Tibial artery (tissue), 4 donors: ENCODE measurements around the gene CFAP100.

Experiments
- DNase-seq, 2 donors: peaks; one replicate each; pipeline ENCODE4 v3.0.0-alpha.2; 2019
- H3K27ac ChIP-seq, 2 donors: fragments of 200-600 bp; sonication (generic) in 1 of 2; 1 replicate in 1 of 2; 2 replicates in 1 of 2; pipeline ENCODE4 v1.5.1; 2018 to 2019; ENCODE audit warnings: mild to moderate bottlenecking in 1 of 2
- H3K27me3 ChIP-seq, 2 donors: fragments of 200-600 bp; sonication (generic) in 1 of 2; one replicate each; pipeline versions ENCODE4 v1.5.1 to v1.6.0; 2016 to 2019
- H3K36me3 ChIP-seq, 3 donors: fragments of 200-600 bp; sonication (generic) in 2 of 3; one replicate each; pipeline ENCODE4 v1.5.1; 2016 to 2019; ENCODE audit warnings: mild to moderate bottlenecking in 2 of 3
- H3K4me1 ChIP-seq, 4 donors: fragments of 200-600 bp; sonication (generic) in 2 of 4; 1 replicate in 3 of 4; 2 replicates in 1 of 4; pipeline ENCODE4 v1.5.1; 2016 to 2019
- H3K4me3 ChIP-seq, 2 donors: fragments of 200-600 bp; sonication (generic) in 1 of 2; 1 replicate in 1 of 2; 2 replicates in 1 of 2; pipeline ENCODE4 v1.5.1; 2018 to 2019; ENCODE audit warnings: mild to moderate bottlenecking in 2 of 2
- H3K9me3 ChIP-seq, 3 donors: fragments of 200-600 bp; sonication (generic) in 1 of 3; one replicate each; pipeline ENCODE4 v1.5.1; 2016 to 2019
- intact Hi-C: fragments of 100-400 bp; cut with DNase I; formaldehyde crosslinking; loops from one replicate; pipeline ENCODE4 v1.15.0; 2023; ENCODE audit warnings: low total_unique reads
- TF ChIP-seq, protein P1 (sequence below), 2 experiments: fragments of 200-600 bp in 1 of 2; fragments of 450-650 bp in 1 of 2; IDR thresholded peaks; one replicate each; pipeline ENCODE4 v1.5.1; 2017 to 2019; ENCODE audit warnings: antibody characterized with exemption in 2 of 2, mild to moderate bottlenecking in 1 of 2, moderate library complexity in 1 of 2

Gene CFAP100

DNA sequence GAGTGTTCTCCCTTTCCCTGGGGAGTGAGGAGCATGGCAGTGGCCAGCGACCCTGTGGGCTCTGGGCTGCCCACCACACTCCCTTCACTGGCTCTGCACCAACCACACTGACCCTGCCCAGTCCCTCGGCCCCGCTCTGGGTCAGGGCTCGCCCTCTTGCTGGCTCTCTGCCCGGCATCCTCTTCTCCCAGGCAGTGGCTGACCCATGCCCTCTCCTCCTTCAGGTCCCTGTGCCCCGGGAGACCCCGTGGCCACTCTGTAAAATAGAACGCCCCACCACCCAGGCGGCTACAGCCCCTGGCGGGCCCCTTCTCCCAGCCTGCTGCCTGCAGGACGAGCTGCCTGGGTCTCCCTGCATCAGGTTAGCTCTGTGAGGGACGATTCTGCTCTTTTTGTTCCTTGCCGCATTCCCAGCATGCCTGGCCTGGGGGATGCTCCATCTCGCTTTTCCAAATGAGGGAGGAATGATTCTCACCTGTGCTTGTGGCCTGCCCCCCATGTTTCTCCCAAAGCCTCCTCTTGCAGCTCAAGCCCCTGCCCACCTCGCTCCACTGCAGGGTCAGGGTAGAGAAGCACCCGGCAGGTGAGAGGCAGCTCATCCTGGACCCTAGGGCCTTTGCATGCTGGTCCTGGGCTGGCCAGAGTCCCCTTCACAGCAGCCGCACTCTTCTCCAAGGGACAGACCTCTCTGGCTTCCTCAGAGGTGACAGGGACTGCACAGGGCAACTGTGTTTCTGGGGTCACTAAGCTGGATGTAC lies 14.5 kb upstream of the CFAP100 start:
- peak in 1 of 2 donors; percentile 51 for DNase-seq
- Histone ChIP-seq H3K4me3 (no peak overlapping the region), H3K36me3 (no peaks in the 10 kb centered on the region), H3K4me1 (no peaks in the 10 kb centered on the region), H3K9me3 (no peaks in the 10 kb centered on the region), H3K27ac (no peak overlapping the region), H3K27me3 (peaks cover 0 to 7% of the 10 kb centered on the region in 2 donors)
- intact Hi-C loops = no loop called here
- TF ChIP-seq, protein P1, sequence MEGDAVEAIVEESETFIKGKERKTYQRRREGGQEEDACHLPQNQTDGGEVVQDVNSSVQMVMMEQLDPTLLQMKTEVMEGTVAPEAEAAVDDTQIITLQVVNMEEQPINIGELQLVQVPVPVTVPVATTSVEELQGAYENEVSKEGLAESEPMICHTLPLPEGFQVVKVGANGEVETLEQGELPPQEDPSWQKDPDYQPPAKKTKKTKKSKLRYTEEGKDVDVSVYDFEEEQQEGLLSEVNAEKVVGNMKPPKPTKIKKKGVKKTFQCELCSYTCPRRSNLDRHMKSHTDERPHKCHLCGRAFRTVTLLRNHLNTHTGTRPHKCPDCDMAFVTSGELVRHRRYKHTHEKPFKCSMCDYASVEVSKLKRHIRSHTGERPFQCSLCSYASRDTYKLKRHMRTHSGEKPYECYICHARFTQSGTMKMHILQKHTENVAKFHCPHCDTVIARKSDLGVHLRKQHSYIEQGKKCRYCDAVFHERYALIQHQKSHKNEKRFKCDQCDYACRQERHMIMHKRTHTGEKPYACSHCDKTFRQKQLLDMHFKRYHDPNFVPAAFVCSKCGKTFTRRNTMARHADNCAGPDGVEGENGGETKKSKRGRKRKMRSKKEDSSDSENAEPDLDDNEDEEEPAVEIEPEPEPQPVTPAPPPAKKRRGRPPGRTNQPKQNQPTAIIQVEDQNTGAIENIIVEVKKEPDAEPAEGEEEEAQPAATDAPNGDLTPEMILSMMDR (IDR thresholded peaks at IDR 0.05) = no peak

DNA sequence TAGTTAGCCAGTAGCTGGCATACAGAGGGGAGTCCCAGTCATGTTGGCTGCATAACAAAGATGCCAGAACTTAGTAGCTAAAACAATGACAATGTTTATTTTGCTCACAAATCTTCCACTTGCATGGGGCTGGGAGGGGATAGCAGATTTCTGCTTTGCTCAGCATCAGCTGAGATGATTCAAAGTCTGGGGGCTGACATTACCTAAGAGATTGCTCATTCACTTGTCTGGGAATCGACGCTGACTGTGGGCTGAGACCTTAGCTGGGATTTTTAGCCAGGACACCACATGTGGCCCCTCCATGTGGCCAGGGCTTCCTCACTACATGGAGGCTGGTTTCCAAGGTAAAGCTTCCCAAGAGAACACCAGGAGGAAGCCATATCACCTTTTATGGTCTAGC lies 12.7 kb upstream of the CFAP100 start:
- Histone ChIP-seq H3K4me1 (no peaks in the 10 kb centered on the region), H3K27me3 (peaks cover 0 to 7% of the 10 kb centered on the region in 2 donors), H3K27ac (no peak overlapping the region), H3K4me3 (no peak overlapping the region), H3K9me3 (no peaks in the 10 kb centered on the region), H3K36me3 (no peaks in the 10 kb centered on the region)
- TF ChIP-seq, protein P1 (IDR thresholded peaks at IDR 0.05) = no peak
- no peak for DNase-seq
- intact Hi-C loops = no loop called here

DNA sequence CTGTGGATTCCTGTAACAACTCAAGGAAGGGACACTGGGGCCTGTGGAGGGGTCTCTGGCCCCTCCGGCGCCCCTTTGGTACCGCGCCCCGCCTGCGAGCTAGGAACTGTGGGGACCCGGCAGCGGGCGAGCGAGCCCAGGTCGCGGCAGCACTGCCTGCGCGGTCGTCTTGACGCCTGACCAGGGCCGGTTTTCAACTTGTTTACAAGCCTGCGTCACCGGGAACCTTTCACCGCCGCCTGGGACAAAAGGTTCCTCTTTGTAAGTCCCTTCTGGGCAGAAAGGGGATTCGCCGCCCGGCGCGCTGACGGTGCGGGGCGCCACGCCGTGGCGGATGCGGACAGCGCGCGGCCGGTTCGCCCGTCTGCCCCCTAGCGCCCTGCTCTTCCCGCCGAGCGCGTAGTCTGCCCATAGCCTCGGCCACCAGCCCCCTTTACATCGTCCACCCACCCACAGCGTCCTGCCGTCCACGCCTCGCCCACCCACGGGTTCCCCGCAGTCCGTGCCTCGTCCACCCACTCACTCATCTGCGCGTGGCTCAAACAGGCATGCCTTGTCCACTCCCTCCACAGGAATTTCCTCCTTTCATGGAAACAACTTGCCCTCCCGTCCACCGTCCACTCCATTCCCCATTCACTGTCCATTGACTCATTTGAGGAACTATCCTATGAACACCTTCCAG lies 5.5 kb upstream of the CFAP100 start:
- TF ChIP-seq, protein P1 (IDR thresholded peaks at IDR 0.05) = peak; percentile 98 to 99
- H3K27me3 ChIP-seq = no peaks in the 10 kb centered on the region

DNA sequence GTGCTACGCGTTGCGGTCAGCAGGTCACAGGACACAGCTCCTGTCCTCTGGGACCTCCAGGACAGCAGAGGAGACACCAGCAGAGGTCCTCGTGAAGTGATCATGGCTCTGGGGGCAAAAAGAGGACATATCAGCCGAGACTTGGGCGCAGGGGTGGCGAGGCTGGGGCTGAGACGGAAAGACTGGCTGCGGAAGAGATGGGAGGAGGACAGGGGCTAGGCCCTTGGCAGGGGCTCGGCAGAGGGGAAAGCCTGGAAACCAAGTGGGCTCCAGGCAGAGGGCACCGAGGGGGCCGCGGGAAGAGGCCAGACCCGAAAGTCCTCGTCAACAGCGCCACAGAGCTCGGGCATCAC lies 4.9 kb upstream of the CFAP100 start:
- intact Hi-C loops = loop anchor here (2.0 to 5.0 kb wide), 5 partner anchors 33 to 257 kb away; partner anchors contain the start of gene KLF15
- no peaks in the 10 kb centered on the region for H3K36me3 ChIP-seq
- H3K4me3 ChIP-seq = no peak overlapping the region
- H3K9me3 ChIP-seq = no peaks in the 10 kb centered on the region
- H3K27me3 ChIP-seq = no peaks in the 10 kb centered on the region
- TF ChIP-seq, protein P1 (IDR thresholded peaks at IDR 0.05) = no peak
- peaks cover 0 to 19% (median 12%) of the 10 kb centered on the region in 4 donors for H3K4me1 ChIP-seq
- H3K27ac ChIP-seq = peak overlapping the region; percentile 82 to 89
- no peak for DNase-seq

More for the DNA sequence above, 5.5 kb upstream of the CFAP100 start:
- H3K36me3 ChIP-seq = no peaks in the 10 kb centered on the region
- intact Hi-C loops = loop anchor here (2.0 to 5.0 kb wide), 2 partner anchors 32 to 142 kb away; partner anchors contain the start of gene KLF15
- H3K9me3 ChIP-seq = no peaks in the 10 kb centered on the region
- peak; percentile 96 to 98 for DNase-seq
- peak overlapping the region; percentile 82 to 89 for H3K27ac ChIP-seq
- peaks cover 0 to 13% (median 9%) of the 10 kb centered on the region in 4 donors for H3K4me1 ChIP-seq
- H3K4me3 ChIP-seq = peak overlapping the region; percentile 32 to 44

DNA sequence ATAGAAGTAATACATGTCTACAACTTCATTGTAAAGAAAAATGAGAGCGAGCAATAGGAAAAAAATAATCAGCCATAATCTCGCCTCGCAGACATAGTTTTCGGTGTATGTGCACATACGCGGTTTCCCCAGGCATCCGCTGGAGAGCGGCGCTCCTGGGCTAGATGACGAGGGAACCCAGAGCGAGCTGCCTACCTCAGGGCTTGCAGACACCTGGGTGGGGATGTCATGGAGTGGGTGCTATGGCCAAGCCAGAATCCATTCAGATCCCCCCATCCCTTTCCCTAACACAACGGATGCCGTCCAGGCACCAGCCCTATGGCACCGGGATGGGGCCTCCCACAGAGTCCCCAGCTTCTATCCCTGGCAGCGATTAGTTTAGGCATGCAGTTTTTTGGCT lies 4.5 kb upstream of the CFAP100 start:
- peaks cover 0 to 23% (median 14%) of the 10 kb centered on the region in 4 donors for H3K4me1 ChIP-seq
- H3K9me3 ChIP-seq = no peaks in the 10 kb centered on the region
- H3K27me3 ChIP-seq = no peaks in the 10 kb centered on the region
- no peaks in the 10 kb centered on the region for H3K36me3 ChIP-seq
- intact Hi-C loops = loop anchor here (2.0 to 5.0 kb wide), 3 partner anchors 82 to 258 kb away; no protein-coding TSS in a partner anchor
- H3K4me3 ChIP-seq = no peak overlapping the region
- DNase-seq = peak in 1 of 2 donors; percentile 60
- peak overlapping the region in 1 of 2 donors; percentile 82 for H3K27ac ChIP-seq
- TF ChIP-seq, protein P1 (IDR thresholded peaks at IDR 0.05) = no peak
